Stromal cell of bone marrow (primary cell): Measurements from ENCODE around the gene NAP1L5.

ENCODE experiments used
- DNase-seq: peaks from one replicate; pipeline ENCODE4 v3.0.0-alpha.2; 2012; ENCODE audit warnings: low read depth

The NAP1L5 gene

DNA sequence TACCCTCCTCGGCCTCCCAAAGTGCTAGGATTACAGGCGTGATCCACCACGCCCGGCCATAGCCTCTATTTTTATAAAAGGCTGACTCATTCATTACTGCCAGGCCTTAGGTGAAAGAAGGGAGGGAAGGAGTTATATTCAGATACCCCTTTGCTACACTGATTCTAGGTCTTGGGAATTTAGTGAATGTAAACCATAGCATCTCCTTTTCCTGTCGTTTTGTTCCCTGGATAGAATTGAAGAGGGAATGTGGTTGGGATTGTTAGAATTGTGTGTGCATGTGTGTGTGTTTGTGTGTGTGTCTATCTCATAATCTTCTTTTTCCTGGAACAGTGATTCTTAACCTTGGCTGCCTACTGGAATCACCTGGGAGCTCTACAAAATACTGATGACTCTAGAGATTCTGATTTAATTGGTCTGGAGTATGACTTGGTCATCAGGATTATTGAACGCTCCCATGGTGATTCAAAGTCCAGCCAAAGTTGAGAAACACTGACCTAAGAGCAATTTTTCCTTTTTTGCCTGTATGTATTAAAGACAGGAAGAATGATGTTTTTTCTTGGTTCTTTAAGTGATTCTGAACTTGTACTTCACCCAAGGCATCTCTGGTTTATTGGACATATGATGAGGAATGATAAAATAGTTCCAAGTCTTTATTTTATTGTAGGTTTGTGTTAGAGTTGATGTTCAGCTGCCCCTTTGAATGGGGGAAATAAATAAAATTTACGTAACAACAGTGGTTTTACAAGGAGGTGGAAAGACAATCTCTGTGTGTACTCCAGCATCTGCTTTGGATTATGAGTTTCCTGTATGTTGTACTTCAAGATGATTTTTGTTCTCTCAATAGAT, 37.0 kb downstream of the NAP1L5 start:
- DNase-seq: peak; percentile 65

- no peak for DNase-seq
Observed at GRCh38 chr4:88659890-88660208, 37.8 kb downstream of the NAP1L5 start.

GRCh38 chr4:88659055-88659889, 38.4 kb downstream of the NAP1L5 start:
- DNase-seq: peak; percentile 61

- DNase-seq: no peak
Observed at GRCh38 chr4:88655226-88655625, 42.4 kb downstream of the NAP1L5 start.

- DNase-seq: no peak
Observed at GRCh38 chr4:88653371-88653946, 44.2 kb downstream of the NAP1L5 start.

GRCh38 chr4:88649716-88650115, 47.9 kb downstream of the NAP1L5 start:
- no peak for DNase-seq

DNA sequence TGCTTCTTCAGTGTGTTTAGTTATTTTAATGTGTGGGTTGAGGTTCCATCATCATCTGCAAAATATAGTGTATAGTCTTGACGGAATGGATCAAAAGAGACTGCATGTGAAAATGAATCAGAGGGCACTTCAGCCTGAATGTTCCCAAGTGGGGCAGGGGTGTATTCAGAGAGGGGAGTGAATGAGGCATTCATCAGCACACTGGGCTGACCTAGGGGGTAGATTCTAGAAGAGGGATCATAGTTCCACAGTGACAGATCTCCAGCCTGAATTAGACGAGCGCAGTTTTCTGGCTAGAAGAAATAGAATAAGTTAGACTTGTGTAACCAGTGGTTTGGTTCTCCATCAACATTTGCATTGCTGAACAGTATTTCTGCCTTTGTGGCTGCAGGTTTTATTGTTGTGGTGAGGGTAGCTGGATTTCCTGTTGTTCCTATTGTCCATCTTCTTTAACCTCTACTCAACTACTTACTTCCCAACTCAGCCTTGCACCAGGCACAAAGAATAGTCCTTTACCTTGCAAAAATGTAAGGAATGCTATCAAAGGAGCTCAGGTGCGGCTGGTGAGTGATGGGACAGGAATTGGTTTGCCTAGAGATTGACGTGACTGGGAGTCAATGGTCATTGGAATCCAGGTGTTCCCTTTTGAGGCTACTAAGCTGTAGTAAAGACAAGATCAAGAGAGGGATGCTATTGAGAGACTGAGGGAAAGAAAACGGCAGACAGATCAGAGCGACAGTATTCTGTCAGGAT, 50.9 kb downstream of the NAP1L5 start:
- no peak for DNase-seq

- DNase-seq: no peak
Observed at GRCh38 chr4:88645994-88646393, 51.6 kb downstream of the NAP1L5 start.
